Superior temporal gyrus (tissue), 1 donor: ENCODE measurements around the gene RASL11A.
"Not testable (repeated sequence)": the region's sequence is repeated elsewhere in the genome, so short reads cannot be mapped to it uniquely, and the experiment has no call there.

ENCODE experiments used
- DNase-seq: peaks from one replicate; pipeline ENCODE4 v3.0.0-alpha.2; 2016; ENCODE audit errors: extremely low spot score

RASL11A gene

DNA sequence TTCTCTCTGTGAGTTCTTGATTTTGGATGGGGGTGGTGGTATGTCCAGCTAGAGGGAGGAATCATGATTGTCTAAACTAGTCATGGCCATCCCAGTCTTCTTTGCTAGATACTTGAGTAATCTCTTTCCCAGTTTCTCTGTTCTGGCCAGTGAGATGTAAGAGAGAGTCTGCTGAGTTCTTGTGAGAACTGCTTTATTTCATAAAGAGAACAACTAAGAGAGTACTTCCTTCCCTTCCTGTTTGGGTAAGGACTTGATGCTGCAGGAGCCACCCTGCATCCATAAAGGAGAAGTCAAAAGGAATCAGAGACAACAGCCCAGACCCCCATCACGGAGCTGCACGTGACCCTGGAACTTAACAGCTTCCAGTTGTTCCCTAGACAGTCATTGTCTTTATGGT lies 3.0 kb upstream of the RASL11A start:
- DNase-seq: no peak

DNA sequence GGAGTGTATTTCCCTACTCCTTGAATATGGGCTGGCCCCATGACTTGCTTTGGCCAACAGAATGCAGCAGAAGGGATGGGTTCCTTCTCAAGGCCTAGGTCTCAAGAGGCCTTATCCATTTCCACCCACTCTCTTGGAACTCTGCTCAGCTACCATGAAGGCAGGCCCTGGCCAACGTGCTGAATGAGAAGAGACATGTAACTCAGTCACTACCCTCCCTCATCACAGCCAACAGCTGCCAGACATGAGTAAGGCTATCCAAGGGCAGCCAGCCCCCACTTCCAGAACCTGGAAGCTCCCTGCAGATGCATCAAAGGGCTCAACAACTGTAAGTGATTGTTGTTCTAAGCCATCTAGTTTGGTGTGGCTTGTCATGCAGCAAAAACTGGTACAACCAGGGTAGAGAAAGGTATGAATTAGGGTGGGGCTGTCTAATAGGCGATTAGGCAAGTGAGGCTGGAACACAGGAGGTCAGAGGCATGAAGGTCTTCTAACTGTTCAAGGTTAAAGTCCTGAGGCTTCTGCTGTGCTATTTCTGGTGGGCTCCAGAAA lies 1.4 kb upstream of the RASL11A start:
- no peak for DNase-seq

DNA sequence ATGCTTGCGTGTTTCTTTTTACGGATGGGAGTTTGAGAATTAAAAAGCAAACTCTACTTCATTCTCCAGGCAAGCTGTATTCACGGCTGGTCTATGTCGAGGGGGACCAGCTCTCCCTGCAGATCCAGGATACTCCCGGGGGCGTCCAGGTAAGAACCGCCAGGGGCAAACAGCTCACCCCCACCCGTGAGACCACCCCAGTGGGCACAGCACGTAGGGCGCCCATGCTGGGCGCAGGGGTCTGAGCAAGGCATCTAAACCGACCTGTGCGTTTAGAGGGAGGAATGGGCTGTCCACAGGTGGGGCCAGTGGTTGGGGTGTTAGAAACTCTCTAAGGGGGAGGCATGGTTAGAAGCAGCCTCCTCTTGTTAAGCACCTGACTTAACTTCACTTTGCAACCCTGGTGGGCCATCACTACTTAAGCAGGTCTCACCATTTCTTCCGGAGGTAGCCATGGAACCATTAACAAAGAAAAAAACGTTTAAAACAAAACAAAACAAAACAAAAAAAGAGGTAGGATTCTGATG lies 1.0 kb downstream of the RASL11A start:
- DNase-seq: no peak

DNA sequence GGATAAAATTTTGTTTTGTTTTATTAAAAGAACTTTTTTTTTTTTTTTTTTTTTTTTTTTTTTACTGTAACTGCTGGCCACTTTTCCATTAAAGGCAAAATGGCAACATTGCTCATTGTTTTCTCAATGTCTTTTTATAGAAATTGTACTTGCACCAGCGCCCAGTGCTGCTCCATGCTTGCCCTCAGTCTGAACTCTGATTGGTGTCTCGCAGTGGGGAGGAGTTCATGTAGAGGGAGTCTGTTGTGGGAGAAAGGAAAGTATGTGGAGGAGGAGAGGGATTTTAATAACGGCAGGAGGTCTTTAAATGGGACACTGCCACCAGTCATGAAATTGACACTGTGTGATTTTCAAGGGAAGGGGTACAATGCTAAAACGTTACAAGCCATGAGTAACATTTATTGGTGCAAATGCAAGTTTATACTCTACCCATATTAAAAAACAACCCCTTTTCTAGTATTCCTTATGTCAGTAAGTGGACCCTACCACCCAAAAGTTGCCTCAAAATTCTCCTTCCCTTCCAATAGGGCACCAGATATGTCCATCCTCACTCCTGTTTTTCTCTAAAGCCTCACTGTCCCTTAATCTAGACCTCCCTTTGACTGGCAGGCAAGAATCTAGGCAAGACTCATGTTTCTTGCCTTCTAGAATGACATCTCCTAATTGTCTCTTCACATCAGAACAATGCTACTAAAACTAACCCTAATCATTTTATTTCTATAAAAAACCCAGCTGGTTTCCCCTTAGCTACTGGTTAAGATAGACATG lies 3.2 kb downstream of the RASL11A start:
- no peak for DNase-seq

DNA sequence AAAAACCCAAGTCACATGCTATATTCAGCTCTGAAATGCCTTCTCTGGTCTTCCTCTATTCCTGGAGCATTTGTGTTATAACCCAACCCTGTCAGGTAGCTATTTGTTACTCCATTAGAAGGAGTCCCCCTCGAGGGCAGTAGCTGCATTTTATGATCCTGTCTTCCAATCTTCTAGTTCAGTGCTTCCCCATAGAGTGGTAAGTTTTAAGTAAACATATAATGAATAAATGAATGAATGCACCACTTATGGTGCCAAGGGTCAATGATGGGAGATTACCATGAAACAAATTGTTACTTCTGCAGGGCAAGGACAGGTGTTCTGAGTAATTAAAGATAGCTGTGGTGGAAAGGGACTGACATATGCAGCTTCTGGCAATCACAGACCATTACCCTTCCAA lies 4.0 kb downstream of the RASL11A start:
- no peak for DNase-seq

DNA sequence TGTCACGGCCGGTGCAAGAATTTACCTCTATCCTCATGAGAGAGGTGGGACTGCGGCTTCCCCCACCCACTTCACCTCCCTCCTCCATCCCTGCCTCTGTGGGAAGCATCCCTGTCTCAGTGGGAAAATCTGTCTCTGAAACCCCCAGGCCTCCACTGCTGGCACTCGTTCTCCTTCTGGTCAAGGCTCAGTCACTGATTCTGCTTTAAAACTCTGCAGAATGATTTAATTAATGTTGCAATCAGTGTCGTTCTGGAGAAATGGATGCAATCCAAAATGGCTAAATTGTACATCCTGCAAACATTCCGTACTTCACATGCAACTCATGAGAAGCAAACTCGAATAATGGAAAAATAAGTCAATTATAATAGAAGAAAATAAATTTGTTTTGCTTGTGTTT lies 5.6 kb downstream of the RASL11A start:
- no peak for DNase-seq

DNA sequence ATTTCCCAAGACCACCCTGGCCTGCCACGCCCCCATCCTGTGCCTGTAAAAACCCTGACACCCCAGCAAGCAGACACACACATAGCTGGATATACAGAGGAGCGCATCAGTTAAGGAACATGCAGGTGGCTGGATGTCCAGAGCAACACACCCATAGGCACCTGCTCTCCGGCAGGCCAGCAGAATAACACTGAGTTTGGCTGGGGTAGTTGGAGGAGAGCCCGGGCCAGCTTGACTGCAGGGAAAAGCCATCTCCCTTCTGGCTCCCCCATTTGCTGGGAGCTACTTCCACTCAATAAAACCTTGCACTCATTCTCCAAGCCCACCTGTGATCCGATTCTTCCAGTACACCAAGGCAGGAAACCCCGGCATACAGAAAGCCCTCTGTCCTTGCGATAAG lies 8.9 kb downstream of the RASL11A start:
- DNase-seq: no peak

DNA sequence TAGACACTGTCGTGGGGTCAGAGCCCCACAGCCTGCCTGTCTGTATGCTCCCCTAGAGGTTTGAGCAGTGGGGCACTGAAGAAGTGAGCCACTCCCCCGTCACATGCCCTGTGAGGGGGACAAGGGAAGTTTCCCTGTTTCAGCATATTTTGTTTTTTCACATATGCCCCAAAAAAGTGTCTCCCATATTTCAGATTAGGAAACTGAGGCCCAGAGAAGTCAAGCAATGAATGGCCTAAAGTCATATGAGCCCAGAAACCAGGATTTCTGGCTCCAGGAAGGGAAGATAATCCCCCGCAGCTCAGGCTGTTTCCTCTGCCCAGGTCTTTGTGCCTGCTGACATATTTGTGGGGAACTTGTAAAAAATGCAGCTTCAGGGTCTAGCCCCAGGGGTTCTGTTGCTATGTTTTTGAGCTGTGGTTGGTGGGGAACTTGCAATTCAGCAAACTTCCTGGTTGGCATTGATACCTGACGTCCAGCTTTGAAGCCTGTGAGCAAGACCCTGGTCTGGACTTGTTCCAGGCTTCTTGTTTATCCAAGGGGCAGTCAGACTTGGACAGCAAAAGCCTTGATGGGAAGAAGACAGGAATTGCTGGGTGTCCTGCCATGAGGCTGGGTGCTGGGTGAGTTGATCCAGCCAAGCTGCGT lies 9.5 kb downstream of the RASL11A start:
- DNase-seq: no peak

DNA sequence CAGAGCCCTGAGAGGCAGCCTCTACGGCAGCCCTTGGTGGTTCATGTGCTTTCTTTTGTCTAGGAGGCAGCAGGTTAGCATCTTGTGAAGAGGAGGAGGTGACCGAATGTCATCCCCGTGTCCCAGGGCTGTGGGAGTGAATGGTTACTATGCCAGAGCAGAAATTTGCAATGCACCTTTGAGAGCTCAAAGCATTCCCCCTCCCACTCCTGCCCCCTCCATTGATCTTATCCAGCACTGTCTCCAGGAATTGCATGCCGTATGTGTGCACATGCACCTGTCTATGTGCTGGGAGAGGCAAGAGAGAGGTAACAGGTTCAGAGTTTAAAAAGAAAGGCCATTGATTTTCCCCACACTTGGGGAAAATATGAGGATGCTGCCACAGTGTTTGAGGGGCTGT lies 10.2 kb downstream of the RASL11A start:
- DNase-seq: no peak

DNA sequence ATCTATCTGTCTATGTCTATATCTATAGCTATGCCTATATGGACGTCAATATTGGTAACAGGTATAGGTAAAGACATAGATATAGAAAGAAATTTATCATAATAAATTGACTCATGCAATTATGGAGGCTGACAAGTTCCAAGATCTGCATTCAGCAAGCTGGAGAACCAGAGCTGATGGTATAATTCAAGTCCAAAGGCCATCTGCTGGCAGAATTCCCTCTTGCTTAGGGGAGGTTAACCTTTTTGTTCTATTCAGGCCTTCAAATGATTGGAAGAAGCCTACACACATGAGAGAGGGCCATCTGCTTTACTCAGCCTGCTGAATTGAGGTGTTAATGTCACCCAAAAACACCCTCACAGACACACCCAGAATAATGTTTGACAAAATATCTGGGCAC lies 10.8 kb downstream of the RASL11A start:
- no peak for DNase-seq

DNA sequence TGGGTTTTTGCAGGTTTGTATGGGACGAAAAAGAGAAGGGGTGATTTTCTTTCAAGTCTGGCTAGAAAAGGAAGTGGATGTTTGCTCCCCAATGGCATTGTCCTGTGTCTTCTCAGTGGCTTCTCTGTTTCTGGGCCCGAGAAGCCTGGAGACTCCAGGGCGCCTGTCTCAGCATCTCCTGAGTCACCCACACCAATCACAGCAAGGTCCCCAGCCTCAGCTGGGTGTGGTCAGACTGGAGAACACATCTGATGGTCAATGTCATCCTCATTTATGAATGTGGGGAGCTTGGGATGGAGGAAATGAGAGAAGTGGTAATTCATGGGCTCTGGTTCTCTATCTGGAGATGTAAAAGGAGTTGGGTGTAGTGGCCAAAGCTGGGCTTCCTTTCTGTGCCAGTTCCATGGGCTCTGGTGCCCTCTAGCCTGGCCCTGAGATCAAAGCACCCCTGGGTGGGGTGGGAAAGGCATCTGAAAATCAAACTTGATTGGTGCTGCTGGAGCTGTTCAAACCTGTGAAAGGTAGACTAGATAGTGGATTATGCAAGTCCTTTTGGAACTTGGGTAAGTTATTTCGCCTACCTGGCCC lies 13.4 kb downstream of the RASL11A start:
- peak; percentile 77 for DNase-seq

DNA sequence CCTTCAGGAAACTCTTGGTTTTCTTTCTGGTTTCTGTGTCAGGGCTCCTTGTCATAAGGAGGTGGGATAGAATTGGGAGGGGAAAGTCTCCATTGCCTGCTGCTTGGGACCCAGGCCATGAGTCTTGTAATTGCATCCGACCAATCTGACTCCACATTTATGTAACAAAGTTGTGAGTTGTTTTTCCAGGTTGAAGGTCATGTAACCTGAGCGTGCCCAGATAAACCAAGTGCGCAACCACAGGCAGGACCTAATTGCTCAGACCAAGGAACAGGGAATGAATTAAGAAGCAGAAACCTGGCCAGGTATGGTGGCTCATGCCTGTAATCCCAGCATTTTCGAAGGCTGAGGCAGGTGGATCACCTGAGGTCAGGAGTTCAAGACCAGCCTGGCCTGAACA lies 17.8 kb downstream of the RASL11A start:
- DNase-seq: no peak

DNA sequence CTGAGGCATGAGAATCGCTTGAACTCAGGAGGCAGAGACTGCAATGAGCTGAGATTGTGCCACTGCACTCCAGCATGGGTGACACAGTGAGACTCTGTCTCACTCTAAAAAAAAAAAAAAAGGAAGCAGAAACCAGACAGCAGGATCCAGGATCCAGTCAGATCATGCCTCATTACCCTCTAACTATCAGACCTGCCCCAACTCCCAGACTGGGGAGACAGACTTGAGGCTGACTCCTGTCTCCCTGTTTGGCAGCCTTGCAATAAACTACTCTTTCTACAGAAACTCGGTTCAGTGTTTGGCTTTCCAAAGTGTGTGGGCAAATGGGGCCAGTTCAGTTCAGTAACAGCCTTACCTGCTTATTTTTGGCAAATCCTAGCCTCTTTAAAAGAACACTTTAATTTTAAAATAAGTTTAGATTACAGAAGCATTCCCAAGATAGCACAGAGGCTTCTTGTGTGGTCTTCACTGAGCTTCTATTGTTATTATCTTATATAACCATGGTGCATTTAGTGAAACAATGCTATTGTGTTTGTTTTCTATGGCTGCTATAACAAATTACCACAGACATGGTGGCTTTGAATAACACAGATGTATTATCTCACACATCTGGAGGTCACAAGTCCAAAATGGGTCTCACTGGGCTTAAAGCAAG lies 18.5 kb downstream of the RASL11A start:
- peak; percentile 86 for DNase-seq

DNA sequence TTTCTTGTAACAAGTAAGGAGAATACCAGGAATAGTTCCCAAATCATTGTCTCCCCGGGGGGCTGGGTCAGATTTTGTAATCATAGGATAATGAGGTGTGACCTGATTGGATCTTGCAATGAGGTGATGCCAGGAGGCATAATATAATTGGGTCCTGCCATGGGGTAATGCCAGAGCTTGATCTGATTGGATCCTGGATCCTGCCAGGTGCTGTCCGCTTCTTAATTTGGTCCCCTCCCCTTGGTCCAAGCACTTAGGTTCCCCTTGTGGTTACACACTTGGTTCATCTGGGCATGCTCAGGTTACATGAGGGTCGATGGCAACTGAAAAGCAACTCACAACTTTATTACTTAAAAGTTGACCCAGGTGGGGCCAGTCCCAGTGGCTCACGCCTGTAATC lies 20.1 kb downstream of the RASL11A start:
- DNase-seq: no peak

DNA sequence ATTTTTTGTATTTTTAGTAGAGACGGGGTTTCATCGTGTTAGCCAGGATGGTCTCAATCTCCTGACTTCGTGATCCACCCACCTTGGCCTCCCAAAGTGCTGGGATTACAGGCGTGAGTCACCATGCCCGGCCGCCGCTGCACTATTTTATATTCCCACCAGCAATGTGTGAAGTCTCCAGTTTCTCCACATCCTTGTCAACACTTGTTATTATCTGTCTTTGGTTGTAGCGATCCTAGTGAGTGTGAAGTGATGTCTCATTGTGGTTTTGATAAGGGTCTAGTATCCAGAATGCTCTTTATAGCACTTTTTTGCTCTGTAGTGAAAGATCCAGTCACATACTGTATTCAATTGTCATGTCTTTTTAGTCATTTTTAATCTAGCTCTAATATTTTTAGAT lies 21.3 kb downstream of the RASL11A start:
- DNase-seq: not testable (repeated sequence)

DNA sequence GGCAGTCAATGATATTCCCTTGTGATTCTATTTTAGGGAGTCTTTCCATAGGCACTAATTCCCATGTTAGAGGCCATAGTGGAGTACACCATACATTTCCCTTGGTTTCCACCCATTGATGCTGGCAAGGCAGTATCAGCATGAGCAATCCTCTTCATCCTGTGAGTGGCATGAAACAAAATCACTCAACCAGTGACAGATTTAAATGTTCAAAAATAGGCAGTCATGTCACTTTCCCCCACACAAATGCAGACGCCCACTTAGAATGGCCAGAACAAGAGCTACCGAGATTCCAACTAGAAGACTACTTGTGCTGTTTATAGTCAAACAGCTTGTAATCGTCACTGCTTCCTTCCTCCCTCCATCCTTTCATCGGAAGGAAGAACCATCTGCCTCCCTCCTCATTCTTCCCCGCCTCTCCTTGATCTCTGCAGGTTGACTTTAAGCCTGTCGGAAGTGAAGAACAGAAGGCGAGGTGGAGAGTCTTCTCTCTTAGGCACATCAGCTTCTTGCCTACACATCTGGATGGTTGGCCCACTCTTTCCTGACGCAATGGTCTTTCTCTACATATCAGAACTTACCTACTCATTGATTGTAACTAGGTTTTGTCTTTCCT lies 22.6 kb downstream of the RASL11A start:
- peak; percentile 29 for DNase-seq

DNA sequence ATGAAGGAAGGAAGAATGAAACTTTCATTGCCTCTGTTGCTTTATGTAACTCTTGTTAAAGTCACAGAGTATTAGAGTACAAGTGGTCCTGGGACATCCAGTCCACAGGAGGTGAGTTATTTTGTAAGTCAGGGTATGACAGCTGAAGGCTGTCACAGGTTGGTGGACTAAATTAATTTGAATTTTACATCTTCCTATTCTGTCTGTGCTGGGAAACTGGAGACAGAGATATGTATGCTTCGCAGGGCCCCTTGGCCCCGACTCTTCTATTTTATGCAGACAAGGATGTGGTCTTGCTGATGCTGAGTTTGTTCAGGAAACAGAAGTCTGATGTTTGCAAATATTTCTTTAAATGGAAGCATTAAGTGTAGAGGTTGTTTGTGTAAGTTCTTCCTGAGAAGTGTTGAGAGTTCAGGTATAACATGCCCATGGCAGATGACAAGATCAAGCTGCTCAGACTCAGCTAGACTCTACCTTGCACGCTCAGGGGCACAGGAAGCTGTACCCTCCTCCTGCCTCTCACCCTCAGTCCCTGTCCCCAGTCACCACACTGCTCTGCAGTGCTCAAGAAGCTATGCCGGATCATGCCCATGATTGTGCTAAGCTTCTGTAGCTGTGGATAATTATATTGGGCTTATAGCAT lies 23.4 kb downstream of the RASL11A start:
- no peak for DNase-seq

DNA sequence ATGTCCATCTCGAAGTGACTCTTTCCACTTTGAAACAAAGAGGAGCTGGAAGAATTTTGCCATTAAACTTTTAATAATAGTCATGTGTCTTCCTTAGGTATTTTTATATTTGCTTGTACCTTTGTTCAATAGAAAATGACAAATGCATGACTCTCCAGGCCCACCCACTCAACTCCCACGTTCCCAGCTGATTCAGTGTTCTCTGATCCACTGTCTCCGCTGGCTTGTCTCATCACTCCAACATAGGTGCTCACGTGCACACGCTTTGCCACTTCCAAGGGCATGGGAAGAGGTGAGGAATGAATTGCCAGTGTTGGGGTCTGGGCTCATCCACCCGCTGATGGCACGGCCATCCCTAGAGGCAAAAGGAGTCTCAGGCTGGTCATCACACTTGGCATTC lies 24.5 kb downstream of the RASL11A start:
- no peak for DNase-seq

DNA sequence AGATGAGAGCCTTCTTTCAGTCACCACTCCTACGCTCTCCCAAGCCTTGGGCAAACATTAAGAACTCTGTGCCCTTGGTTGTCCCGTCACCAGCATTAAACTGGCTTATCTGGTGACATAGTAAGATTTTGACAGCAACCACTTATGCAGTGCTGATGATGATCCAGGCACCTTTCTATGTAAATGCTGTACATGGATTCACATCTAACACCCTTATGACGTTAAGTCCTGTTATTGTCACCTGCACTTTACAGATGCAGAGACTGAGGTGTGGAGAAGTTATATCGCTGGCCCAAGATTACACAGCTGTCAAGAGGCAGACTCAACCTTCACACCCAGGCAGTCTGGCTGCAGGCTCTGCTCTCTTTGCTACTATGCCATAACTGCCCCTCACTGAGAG lies 25.0 kb downstream of the RASL11A start:
- no peak for DNase-seq

DNA sequence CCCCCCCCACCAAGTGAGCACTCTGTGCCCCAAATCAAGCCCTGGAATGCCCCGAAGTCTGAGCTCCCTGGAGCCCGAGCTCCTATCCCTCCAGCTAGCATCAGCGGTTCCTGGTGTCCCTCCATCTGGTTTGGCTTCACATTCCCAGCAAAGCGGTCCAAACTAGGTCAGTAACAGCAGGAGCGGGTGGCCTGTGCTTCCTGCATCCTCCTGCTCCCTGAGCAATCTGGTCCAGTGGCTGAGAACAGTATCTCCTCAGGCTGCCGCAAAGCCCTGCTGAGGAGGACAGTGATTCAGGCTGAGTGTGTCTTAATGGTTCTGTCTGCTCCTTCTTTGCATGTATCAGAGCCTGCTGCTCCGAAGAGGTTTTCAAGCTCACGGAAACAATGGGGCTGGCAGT lies 25.9 kb downstream of the RASL11A start:
- DNase-seq: no peak

DNA sequence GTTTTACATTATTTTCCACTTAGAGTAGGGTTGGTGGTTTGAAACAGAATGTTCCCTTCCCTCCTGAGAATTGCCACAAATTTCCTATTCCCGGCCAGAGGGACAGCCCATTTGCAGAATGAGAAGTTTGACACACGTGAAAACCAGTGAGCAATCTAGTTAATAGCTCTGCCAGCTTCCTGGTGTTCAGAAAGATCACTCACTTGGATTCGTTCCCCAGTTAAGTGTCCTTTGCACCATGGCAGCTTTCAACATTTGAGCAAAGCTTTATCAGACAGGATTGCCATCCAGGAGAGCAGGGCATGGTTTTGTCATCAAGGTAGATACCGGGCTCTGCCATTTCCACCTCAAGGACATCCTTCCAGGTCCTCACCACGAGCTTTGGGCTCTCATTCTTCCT lies 28.2 kb downstream of the RASL11A start:
- no peak for DNase-seq
